HG03460 (cell line): Measurements from ENCODE around the gene CADM1.

ENCODE experiments used
- ATAC-seq: cut with Tn5 transposase; IDR thresholded peaks from one replicate; pipeline ENCODE4 v1.9.1; 2021; ENCODE audit not compliant: unreplicated experiment

The CADM1 gene

DNA sequence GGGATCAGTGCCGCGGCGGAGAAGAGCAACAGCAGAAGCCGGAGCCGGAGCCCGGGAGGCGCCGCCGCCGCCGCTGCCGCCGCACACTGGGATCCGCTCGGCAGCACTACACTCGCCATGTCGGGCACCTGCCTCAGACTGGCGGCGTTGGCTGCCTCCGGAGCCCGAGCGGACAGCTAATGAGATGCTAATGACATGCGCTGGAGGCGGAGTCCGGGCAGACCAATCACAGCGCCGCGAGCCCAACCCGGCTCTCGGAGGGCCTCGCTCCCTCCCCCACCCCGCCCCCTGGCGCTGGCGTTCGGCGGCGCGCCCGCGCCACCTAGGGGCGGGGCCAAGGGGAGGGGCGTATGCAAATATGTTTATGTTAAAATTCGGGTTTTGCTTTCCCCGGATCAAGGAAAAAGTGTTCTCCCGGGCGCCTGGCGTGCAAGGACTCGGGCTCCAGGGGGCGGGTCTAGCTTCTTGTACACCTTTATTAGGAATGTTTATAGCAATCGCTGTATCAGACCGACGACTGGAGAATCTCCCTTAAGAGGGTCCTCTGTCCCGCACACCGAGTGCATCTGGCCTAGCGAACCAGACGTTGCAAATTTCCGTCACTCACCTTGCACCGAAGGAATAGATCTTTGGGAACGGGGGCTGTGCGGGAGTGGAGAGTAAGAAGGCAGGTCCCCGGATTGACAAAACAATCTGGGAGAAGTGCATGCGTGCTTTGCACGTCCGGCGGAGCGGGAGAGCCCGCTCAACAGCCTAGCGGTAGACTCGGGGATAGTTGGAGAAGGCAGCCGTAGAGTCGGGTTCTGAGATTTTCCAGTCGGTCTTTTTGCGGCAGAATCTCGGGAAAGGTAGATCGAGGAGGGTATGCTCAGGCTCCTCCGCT lies at the start of gene CADM1:
Gene CADM1, minus strand, starts transcription at position 140 of the 883 bp plus-strand sequence.
- peak; percentile 73 for ATAC-seq

GRCh38 chr11:115552773-115553438 lies 48.7 kb upstream of the CADM1 start:
- no peak for ATAC-seq

DNA sequence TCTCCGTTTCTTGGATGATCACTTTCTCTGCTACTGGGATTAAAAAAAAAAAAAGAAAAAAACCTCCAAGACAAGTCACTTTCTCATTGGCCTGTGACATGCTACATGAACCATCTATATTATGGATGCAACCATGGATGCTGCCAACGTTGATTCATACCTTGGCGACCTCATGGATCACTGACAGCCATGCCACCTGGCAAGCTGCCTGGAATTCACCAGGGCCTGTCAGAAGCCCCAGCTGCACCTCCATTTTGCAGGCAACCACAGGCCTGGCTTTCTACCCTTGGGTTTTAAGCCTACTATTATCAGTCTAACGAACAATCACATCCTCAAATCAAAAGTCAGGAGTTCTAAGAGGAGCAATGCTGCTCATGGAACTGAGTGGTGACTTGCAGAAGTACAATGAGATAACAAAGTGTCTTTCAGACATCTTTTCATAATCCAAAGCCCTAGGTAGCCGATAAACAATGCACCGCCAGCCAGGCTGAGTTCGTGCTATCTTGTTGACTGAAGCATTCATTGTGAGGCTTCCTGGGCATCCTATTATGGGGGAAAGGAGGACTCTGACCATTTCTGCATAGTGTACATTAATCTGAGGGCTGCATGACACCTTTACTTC lies 48.0 kb upstream of the CADM1 start:
- no peak for ATAC-seq

- no peak for ATAC-seq
Measured at GRCh38 chr11:115550291-115551059, 46.3 kb upstream of the CADM1 start.

GRCh38 chr11:115548878-115549528 lies 44.8 kb upstream of the CADM1 start:
- no peak for ATAC-seq

- no peak for ATAC-seq
Measured at GRCh38 chr11:115545581-115546210, 41.5 kb upstream of the CADM1 start.

GRCh38 chr11:115544422-115544948 lies 40.3 kb upstream of the CADM1 start:
- no peak for ATAC-seq

DNA sequence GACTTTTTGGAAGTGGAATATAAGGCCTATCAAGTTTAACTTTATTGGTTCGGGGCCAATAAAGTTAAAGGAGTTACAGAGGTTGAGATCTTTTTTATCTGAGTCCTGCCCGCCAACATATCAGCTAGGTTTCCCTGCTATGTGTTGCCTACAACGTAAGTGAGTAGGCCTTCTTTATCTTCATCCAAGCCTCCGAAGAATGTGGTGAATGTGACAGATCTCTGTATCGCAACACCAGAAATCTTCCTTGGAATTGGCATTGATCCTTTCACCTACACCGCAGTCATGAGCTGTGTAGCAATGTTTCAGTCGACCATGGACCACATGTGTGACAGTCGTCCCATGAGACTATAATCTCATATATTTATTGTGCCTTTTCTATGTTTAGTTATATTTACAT lies 37.3 kb upstream of the CADM1 start:
- no peak for ATAC-seq

DNA sequence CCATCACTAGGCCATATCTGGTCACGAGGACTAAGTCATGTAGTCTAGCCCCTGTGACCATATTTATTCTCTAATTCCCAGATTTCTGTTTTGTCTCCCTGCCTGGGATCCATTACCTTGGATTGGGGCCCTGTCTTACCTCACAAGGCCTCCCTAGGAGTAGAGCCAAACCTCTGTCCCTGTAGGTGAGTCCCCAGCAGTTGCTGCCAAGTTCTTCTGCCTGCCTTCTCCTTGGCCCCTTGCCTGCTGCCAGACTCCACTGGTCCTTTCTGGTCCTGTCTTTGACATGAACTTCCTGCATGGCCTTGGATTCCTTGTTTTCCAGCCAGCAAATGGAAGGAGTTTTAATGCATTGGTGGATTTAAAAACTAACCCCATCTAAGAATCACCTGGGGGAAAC lies 35.6 kb upstream of the CADM1 start:
- ATAC-seq: no peak

GRCh38 chr11:115535781-115536180 lies 31.6 kb upstream of the CADM1 start:
- no peak for ATAC-seq

DNA sequence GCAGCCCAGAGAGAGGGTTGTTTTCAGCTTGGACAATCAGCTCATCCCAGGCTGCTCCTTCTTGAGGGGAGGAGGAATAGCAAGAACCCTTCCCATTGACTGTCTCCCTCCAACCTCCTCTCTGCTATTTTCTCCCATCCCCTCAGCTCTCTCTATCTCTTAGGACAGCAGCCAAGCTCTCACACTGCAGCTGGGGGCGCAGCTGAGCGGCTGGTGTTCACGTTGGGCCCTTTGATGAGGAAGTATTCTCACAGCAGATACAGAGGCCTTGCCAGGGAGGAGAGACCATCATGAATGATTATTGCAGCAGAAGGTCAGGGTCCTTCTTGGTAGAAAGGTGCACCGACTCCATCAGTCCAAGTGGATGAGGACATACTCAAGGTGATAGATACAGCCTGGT lies 26.5 kb upstream of the CADM1 start:
- no peak for ATAC-seq

- ATAC-seq: no peak
Measured at GRCh38 chr11:115528225-115528624, 24.0 kb upstream of the CADM1 start.

GRCh38 chr11:115527534-115528125 lies 23.4 kb upstream of the CADM1 start:
- no peak for ATAC-seq

GRCh38 chr11:115525531-115526006 lies 21.4 kb upstream of the CADM1 start:
- ATAC-seq: no peak

DNA sequence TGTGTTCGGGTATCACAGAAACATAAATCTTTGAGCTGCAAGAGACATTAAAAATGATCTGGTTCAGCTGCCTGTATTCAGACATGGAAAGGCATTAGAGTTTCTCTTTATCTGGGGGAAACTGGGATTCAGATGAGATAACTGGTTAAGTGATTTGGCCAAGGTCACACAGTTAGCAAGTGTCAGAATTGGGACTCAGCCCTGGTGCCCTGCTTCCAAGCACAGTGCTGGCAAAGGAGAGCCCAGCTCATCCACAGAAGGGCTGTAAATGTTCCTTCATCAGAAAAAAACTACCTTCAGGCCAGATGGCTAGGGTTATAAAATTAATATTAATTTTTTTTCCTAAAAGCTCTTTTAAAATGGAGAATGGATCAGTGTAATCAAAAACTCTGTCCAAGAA lies 20.4 kb upstream of the CADM1 start:
- ATAC-seq: no peak

- ATAC-seq: no peak
Measured at GRCh38 chr11:115523727-115524399, 19.6 kb upstream of the CADM1 start.

- ATAC-seq: peak; percentile 65
Measured at GRCh38 chr11:115522302-115522701, 18.1 kb upstream of the CADM1 start.

DNA sequence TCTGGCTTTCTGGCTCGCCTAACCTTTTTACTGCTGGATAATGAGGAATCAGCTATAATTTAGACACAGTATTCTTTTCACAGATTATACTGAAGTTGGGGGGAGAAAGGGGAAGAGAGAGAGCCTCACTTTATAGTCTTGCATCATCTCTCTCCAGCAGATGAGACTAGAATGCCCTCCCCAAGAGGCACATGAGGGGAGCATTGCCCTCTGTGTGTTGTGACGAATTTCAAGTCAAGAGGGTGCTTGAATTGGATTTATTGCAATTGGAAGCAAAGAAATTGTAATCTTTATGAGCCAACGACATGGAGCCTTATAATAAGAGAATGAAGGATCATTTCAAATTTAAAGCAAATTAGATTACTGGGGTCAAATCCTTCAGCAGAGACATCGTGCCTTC lies 17.6 kb upstream of the CADM1 start:
- no peak for ATAC-seq
